ENCODE data around the gene FKBP1A. TPM values are rescaled to one million over a fixed set of nuclear protein-coding genes. Genes with fewer than 3 reads are reported as not detected.
A peak's percentile ranks its signal among the peaks of the same experiment; 100 is the strongest.

Gene FKBP1A
- polyA plus RNA-seq, 1 experiment: 476 TPM

DNA sequence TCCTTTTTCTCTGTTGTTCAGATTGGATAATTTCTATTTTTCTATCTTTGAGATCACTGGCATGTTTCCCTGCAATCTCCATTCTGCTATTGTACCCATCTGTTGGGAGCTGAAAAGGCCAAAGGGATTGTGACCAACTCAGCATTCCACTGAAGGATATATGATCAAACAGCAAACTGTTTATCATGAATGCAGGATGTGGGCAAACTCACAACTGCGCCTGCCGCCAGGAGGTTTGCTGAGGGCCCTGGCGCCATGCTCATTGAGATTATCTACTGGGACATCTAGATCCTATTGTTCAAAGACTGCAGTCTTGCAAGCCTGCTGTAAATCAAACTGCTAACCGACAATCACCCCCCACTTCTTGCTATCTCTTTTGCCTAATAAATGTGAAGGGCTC lies 3.8 kb upstream of the FKBP1A start:
- Histone ChIP-seq H3K36me3 (ENCODE audit: control insufficient read depth, insufficient read depth, low read length) (no peaks in the 10 kb centered on the region), H3K4me3 (ENCODE audit: low read depth, low read length) (no peak overlapping the region), H3K27me3 (ENCODE audit: control insufficient read depth, insufficient read depth, low read length) (no peaks in the 10 kb centered on the region)
- TF ChIP-seq, protein P1, sequence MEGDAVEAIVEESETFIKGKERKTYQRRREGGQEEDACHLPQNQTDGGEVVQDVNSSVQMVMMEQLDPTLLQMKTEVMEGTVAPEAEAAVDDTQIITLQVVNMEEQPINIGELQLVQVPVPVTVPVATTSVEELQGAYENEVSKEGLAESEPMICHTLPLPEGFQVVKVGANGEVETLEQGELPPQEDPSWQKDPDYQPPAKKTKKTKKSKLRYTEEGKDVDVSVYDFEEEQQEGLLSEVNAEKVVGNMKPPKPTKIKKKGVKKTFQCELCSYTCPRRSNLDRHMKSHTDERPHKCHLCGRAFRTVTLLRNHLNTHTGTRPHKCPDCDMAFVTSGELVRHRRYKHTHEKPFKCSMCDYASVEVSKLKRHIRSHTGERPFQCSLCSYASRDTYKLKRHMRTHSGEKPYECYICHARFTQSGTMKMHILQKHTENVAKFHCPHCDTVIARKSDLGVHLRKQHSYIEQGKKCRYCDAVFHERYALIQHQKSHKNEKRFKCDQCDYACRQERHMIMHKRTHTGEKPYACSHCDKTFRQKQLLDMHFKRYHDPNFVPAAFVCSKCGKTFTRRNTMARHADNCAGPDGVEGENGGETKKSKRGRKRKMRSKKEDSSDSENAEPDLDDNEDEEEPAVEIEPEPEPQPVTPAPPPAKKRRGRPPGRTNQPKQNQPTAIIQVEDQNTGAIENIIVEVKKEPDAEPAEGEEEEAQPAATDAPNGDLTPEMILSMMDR (IDR thresholded peaks at IDR 0.05; ENCODE audit: insufficient read depth, low read depth, low read length): no peak
- CTCF ChIA-PET: interaction anchor here (1.8 to 2.0 kb wide), 2 partner anchors 75 to 84 kb away, joined by 5 to 6 read pairs; no protein-coding TSS in a partner anchor
- DNase-seq (ENCODE audit: low read depth): no peak
- POLR2A ChIA-PET: no interaction called here

DNA sequence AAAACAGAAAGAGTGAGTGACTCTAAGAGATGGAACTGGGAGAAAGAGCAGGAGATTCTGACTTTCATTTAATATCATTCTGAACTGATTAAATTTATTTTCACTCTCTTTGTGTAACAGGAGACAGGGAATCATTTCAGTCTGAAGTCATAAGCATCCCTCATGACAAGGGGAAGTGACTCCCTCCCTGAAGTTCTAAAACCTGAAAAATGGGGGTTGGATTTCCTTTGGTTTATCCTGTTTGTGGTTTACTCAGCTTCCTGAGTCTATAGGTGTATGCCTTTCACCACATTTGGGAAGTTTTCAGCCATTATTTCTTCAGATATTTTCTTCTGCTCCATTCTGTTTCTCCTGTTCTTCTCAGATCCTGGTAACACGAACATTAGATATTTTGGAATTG lies 3.4 kb upstream of the FKBP1A start:
- POLR2A ChIA-PET: no interaction called here
- TF ChIP-seq, protein P1 (IDR thresholded peaks at IDR 0.05; ENCODE audit: insufficient read depth, low read depth, low read length): no peak
- no peak overlapping the region for H3K4me3 ChIP-seq (ENCODE audit: low read depth, low read length)
- CTCF ChIA-PET: interaction anchor here (1.8 kb wide), 1 partner anchor 74 kb away, joined by 5 read pairs; no protein-coding TSS in a partner anchor
- DNase-seq (ENCODE audit: low read depth): no peak
- no peaks in the 10 kb centered on the region for H3K36me3 ChIP-seq (ENCODE audit: control insufficient read depth, insufficient read depth, low read length)
- H3K27me3 ChIP-seq (ENCODE audit: control insufficient read depth, insufficient read depth, low read length): no peaks in the 10 kb centered on the region

DNA sequence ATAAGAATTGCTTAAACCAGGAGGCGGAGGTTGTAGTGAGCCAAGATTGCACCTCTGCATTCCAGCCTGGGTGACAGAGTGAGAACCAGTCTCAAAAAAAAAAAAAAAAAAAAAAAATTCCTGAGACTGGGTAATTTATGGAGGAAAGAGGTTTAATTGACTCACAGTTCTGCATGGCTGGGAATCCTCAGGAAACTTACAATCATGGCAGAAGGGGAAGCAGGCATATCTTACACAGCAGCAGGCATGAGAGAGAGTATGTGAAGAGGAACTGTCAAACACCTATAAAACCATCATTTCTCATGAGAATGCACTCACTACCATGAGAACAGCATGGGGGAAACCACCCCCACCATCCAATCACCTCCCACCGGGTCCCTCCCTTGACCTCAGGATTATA lies 1.8 kb upstream of the FKBP1A start:
- H3K4me3 ChIP-seq (ENCODE audit: low read depth, low read length): no peak overlapping the region
- ChIA-PET POLR2A (no interaction called here), CTCF (no interaction called here)
- H3K27me3 ChIP-seq (ENCODE audit: control insufficient read depth, insufficient read depth, low read length): no peaks in the 10 kb centered on the region
- TF ChIP-seq, protein P1 (IDR thresholded peaks at IDR 0.05; ENCODE audit: insufficient read depth, low read depth, low read length): no peak
- DNase-seq (ENCODE audit: low read depth): no peak
- H3K36me3 ChIP-seq (ENCODE audit: control insufficient read depth, insufficient read depth, low read length): no peaks in the 10 kb centered on the region

DNA sequence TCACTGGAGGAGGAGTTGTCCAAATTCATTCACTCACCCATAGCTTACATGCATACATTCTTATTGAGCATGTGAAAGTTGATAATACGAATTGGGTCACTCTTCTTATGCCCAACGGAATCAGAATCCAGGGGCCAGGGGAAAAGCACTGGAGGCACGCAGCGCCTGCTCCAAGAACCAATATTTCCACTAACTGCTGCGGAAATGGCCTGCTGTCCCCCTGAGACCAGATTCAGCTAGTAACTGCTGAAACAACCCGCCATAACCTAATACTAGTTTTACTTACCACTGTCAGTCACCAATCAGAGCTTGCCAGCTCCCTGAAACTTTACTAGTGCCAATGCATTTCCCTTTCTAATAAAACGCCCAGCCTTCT lies 641 bp upstream of the FKBP1A start:
- H3K36me3 ChIP-seq (ENCODE audit: control insufficient read depth, insufficient read depth, low read length): no peaks in the 10 kb centered on the region
- POLR2A ChIA-PET: interaction anchor here (0.5 kb wide), 1 partner anchor 41 kb away, joined by 3 read pairs; no protein-coding TSS in a partner anchor

DNA sequence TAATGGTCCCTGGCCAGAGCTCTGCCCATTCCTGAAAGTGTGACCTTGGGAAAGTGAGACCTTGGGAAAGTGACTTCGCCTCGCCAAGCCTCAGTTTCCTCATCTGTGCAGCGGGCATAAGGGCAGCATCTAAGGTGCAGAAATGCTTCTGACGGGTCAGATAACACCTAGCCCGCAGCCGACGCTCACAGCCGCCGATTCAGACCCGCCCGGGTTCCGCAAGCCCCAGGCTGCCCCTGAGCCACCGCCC lies 486 bp downstream of the FKBP1A start:
- H3K36me3 ChIP-seq (ENCODE audit: control insufficient read depth, insufficient read depth, low read length): no peaks in the 10 kb centered on the region
- TF ChIP-seq, protein P1 (IDR thresholded peaks at IDR 0.05; ENCODE audit: insufficient read depth, low read depth, low read length): no peak
- DNase-seq (ENCODE audit: low read depth): no peak
- peak overlapping the region; percentile 79 for H3K4me3 ChIP-seq (ENCODE audit: low read depth, low read length)
- no peaks in the 10 kb centered on the region for H3K27me3 ChIP-seq (ENCODE audit: control insufficient read depth, insufficient read depth, low read length)
- CTCF ChIA-PET: interaction anchor here (1.4 to 1.5 kb wide), 3 partner anchors 13 to 179 kb away, joined by 3 read pairs; no protein-coding TSS in a partner anchor
- POLR2A ChIA-PET: no interaction called here

More for the DNA sequence above, 641 bp upstream of the FKBP1A start:
- DNase-seq (ENCODE audit: low read depth): no peak
- H3K27me3 ChIP-seq (ENCODE audit: control insufficient read depth, insufficient read depth, low read length): no peaks in the 10 kb centered on the region
- TF ChIP-seq, protein P1 (IDR thresholded peaks at IDR 0.05; ENCODE audit: insufficient read depth, low read depth, low read length): no peak
- peak overlapping the region; percentile 79 for H3K4me3 ChIP-seq (ENCODE audit: low read depth, low read length)
- CTCF ChIA-PET: interaction anchor here (1.0 to 1.4 kb wide), 3 partner anchors 14 to 180 kb away, joined by 3 read pairs; no protein-coding TSS in a partner anchor

Data from BJ (cell line).